Duodenal mucosa (tissue), 2 donors: ENCODE measurements around the gene ABCC1.
"Not testable (repeated sequence)": the region's sequence is repeated elsewhere in the genome, so short reads cannot be mapped to it uniquely, and the experiment has no call there.

Experiments
- H3K27ac ChIP-seq: one replicate; pipeline ENCODE4 v1.7.0; 2013; ENCODE audit warnings: low read depth, low read length
- H3K27me3 ChIP-seq, 2 donors: one replicate each; pipeline ENCODE4 v1.7.0; 2013; ENCODE audit warnings: low read length in 2 of 2, control low read depth in 1 of 2; ENCODE audit not compliant: insufficient read depth in 2 of 2, control insufficient read depth in 1 of 2
- H3K36me3 ChIP-seq, 2 donors: one replicate each; pipeline ENCODE4 v1.7.0; 2013; ENCODE audit warnings: low read length in 2 of 2, control low read depth in 1 of 2; ENCODE audit not compliant: insufficient read depth in 2 of 2, control insufficient read depth in 1 of 2
- H3K4me1 ChIP-seq, 2 donors: one replicate each; pipeline ENCODE4 v1.7.0; 2013; ENCODE audit warnings: low read length in 2 of 2, control low read depth in 1 of 2; ENCODE audit not compliant: insufficient read depth in 2 of 2, control insufficient read depth in 1 of 2
- H3K4me3 ChIP-seq, 2 donors: one replicate each; pipeline ENCODE4 v1.7.0; 2013; ENCODE audit warnings: low read length in 2 of 2, low read depth in 1 of 2
- H3K9ac ChIP-seq, 2 donors: one replicate each; pipeline ENCODE4 v1.7.0; 2013; ENCODE audit warnings: low read length in 2 of 2, low read depth in 1 of 2
- H3K9me3 ChIP-seq, 2 donors: one replicate each; pipeline ENCODE4 v1.7.0; 2013; ENCODE audit warnings: low read length in 2 of 2, control low read depth in 1 of 2; ENCODE audit not compliant: control insufficient read depth in 1 of 2

Gene ABCC1

DNA sequence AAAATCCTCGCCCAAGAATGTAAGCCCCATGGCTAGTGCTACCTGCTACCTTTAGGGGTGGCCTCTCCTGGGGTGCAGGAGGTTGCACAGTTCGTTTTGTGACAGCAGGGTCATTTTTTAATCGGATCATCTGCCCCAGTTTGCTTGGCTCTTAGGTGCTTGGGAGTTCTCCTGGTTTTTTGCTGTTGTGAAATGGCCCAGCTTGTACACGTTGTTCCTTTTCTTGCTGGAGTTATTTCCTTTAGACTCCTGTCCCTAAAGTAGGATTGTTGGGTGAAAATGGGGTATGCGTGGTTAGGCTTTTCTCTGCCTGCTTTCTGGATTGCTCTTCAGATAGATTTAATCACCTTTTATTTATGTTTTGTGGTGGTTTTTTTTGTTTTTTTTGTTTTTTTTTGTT is 25.8 kb downstream of the ABCC1 start:
- Histone ChIP-seq H3K9ac (no peak overlapping the region), H3K4me1 (peaks cover 0 to 4% of the 10 kb centered on the region in 2 donors), H3K27ac (no peak overlapping the region), H3K9me3 (peaks cover 5 to 6% of the 10 kb centered on the region in 2 donors), H3K4me3 (no peak overlapping the region), H3K36me3 (peaks cover 3 to 6% of the 10 kb centered on the region in 2 donors), H3K27me3 (no peaks in the 10 kb centered on the region)

DNA sequence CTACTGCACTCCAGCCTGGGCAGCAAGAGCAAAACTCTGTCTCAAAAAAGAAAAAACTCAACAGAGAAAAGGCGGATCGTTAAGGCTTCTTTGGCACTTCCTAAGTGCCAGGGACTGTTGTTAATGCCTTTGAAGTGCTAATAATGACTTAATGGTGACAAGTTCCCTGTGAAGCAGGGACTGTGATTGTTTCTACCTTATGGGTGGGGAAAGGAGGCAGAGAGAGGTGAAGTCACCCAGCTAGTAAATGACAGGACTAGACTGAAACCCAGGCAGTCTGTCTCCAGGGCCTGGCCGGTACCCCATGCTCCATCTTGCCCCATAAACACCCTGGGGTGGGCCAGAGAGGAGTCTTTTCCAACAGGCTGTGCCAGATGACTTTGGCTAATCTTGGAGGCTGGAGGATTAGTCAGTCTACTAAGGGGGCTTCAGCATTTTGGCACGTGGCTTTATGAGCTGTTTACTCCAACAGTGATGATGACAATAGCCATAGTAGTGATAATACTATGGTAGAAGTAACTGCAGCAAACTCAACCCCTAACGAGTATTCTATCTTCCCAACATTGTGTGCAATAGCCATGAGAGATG is 26.9 kb downstream of the ABCC1 start:
- Histone ChIP-seq H3K27me3 (no peaks in the 10 kb centered on the region), H3K9me3 (peaks cover 10 to 17% of the 10 kb centered on the region in 2 donors), H3K4me1 (peaks cover 0 to 11% of the 10 kb centered on the region in 2 donors), H3K27ac (peak overlapping the region; percentile 36), H3K36me3 (peaks cover 2 to 6% of the 10 kb centered on the region in 2 donors), H3K4me3 (no peak overlapping the region), H3K9ac (no peak overlapping the region)

DNA sequence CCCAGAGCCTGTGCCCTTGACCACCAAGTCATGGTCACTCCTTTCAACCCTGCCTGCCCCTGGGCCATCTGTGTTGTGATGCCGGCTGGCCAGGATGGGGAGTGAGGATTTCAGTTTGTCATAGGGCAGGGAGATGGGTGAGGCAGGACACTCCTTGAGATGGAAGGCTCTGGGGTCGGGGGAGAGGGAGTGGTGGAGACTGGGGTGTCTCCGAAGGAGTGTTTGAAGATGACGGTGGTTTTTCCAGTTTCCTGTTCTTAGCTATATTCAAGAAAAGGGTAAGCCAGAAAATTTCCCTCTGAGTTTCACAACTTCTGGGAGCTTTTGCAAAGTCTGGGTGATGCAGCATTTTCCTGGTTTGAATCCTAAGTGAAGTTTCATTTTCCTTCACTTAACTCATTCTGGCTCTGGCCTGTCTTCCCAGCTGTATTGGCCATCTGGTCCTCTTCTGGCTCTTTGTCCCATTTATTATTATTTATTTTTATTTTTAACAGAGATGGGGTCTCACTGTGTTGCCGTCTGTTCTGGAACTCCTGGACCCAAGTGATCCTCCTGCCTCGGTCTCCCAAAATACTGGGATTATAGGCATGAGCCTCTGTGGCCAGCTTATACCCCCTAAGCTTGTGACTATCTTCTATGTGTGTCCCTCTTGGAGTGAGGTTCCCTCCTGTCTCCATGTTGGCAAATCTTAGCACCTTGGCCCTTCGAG is 27.7 kb downstream of the ABCC1 start:
- H3K9me3 ChIP-seq: peaks cover 14 to 24% of the 10 kb centered on the region in 2 donors
- no peak overlapping the region for H3K4me3 ChIP-seq
- H3K36me3 ChIP-seq: peaks cover 3 to 5% of the 10 kb centered on the region in 2 donors
- peaks cover 0 to 11% of the 10 kb centered on the region in 2 donors for H3K4me1 ChIP-seq
- H3K27ac ChIP-seq: peak overlapping the region; percentile 36
- no peaks in the 10 kb centered on the region for H3K27me3 ChIP-seq
- H3K9ac ChIP-seq: no peak overlapping the region

DNA sequence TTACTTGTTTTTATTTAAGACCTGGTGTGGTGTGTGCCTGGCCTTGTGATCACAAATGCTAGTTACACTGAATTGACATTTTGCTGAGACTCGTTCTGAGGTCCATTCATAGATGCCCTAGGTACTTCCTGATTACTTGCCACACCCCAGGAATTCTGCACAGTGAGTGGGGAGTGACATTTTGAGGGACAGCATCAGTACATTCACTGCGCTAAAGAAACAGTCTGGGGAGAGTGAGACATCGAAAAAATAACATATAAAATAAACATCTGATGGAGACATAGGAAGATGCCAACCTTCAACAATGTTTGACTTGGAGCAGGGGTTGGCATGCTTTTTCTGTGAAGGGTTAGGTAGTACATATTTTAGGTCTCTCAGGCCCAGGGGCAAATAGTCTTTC is 30.4 kb downstream of the ABCC1 start:
- H3K4me3 ChIP-seq: no peak overlapping the region
- no peak overlapping the region for H3K27ac ChIP-seq
- peaks cover 0 to 11% of the 10 kb centered on the region in 2 donors for H3K4me1 ChIP-seq
- no peak overlapping the region for H3K9ac ChIP-seq
- peaks cover 0 to 3% of the 10 kb centered on the region in 2 donors for H3K36me3 ChIP-seq
- no peaks in the 10 kb centered on the region for H3K27me3 ChIP-seq
- peaks cover 11 to 24% of the 10 kb centered on the region in 2 donors for H3K9me3 ChIP-seq

DNA sequence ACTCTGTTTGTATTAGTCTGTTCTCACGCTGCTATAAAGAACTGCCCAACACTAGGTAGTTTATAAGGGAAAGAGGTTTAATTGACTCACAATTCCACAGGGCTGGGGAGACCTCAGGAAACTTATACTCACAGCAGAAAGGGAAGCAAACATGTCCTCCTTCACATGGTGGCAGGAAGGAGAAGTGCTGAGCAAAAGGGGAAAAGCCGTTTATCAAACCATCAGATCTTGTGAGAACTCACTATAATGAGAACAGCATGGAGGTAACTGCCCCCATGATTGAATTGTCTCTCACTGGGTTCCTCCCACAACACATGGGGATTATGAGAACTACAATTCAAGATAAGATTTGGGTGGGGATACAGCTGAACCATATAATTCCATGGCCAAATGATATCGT is 30.9 kb downstream of the ABCC1 start:
- H3K27ac ChIP-seq: no peak overlapping the region
- peaks cover 0 to 3% of the 10 kb centered on the region in 2 donors for H3K36me3 ChIP-seq
- H3K9me3 ChIP-seq: peaks cover 11 to 24% of the 10 kb centered on the region in 2 donors

DNA sequence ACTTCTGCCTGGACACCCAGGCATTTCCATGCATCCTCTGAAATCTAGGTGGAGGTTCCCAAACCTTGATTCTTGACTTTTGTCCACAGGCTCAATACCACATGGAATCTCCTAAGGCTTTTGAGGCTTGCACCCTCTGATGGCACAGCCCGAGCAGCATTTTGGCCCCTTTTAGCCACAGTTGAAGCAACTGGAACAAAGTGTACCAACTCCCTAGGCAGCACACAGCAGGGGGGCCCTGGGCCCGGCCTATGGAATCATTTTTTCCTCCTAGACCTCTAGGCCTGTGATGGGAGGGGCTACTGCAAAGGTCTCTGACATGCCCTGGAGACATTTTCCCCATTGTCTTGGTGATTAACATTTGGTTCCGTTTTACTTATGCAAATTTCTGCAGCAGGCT is 32.0 kb downstream of the ABCC1 start:
- H3K4me3 ChIP-seq: no peak overlapping the region
- H3K4me1 ChIP-seq: peaks cover 0 to 11% of the 10 kb centered on the region in 2 donors
- H3K9me3 ChIP-seq: peaks cover 11 to 24% of the 10 kb centered on the region in 2 donors
- H3K9ac ChIP-seq: no peak overlapping the region
- H3K36me3 ChIP-seq: peaks cover 0 to 3% of the 10 kb centered on the region in 2 donors
- no peaks in the 10 kb centered on the region for H3K27me3 ChIP-seq
- no peak overlapping the region for H3K27ac ChIP-seq

More for the DNA sequence above, 30.9 kb downstream of the ABCC1 start:
- Histone ChIP-seq H3K4me3 (no peak overlapping the region), H3K4me1 (peaks cover 0 to 11% of the 10 kb centered on the region in 2 donors), H3K27me3 (no peaks in the 10 kb centered on the region), H3K9ac (no peak overlapping the region)

DNA sequence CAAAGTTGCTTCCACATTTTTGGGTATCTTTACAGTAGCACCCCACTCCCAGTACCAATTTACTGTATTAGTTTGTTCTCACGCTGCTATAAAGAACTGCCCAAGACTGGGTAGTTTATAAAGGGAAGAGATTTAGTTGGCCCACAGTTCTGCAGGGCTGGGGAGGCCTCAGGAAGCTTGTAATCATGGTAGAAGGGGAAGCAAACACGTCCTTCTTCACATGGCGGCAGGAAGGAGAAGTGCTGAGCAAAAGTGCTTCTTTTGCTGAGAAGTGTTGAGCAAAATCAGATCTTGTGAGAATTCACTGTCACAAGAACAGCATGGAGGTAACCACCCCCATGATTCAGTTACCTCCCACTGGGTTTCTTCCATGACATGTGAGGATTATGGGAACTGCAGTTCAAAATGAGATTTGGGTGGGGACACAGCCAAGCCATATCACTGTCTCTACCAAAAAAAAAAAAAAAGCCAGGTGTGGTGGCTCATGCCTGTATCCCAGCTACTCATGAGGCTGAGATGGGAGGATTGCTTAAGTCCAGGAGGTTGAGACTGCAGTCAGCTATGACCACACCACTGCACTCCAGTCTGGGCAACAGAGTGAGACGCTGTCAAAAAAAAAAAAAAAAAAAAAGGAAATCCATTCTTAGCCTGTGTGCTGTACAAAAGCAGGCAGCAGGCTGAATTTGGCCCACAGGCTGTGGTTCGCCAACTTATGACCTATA is 32.9 kb downstream of the ABCC1 start:
- not testable (repeated sequence) for H3K9ac ChIP-seq, H3K27ac ChIP-seq, H3K36me3 ChIP-seq, H3K4me3 ChIP-seq, H3K27me3 ChIP-seq
- Histone ChIP-seq H3K9me3 (peaks cover 11 to 24% of the 10 kb centered on the region in 2 donors), H3K4me1 (peaks cover 0 to 11% of the 10 kb centered on the region in 2 donors)

DNA sequence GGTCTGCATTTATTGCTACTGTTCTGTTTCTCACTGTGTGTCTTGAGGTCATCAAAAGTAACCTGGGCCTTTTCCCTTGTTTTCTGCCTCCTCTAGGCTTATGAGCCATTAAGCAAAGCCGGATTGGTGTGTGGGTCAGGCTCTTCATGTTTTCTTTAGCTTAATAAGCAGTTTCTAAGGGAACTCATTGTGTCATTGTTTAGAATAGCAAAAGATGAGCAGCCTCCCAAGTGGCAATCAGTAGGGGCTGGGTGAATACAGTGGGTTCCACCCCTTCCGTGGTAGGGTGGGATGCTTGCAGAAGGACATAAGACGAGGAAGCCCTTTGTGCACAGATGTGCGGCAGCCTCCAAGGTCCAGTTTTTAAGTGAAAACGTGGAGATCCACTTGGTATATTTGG is 34.5 kb downstream of the ABCC1 start:
- Histone ChIP-seq H3K27me3 (no peaks in the 10 kb centered on the region), H3K9ac (no peak overlapping the region), H3K36me3 (peaks cover 0 to 3% of the 10 kb centered on the region in 2 donors), H3K4me3 (no peak overlapping the region), H3K9me3 (peaks cover 9 to 24% of the 10 kb centered on the region in 2 donors), H3K4me1 (peaks cover 0 to 15% of the 10 kb centered on the region in 2 donors), H3K27ac (no peak overlapping the region)

DNA sequence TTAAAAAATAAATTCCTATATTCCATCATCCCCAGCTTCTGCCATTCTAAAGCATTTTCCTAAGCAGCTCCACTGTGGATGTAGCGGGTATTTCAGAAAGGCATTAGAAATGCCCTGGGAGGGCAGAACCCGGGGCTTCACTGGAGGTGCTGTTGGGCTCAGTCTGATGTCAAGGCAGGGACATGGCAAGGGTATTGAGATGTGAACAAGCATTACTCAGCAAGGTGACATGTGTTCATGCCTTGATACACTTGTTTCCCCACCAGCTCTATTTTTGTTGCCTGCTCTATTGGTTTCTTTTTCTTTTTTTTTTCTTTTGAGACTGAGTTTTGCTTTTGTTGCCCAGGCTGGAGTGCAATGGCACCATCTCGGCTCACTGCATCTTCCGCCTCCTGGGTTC is 35.7 kb downstream of the ABCC1 start:
- H3K27ac ChIP-seq: no peak overlapping the region
- H3K9me3 ChIP-seq: peaks cover 9 to 23% of the 10 kb centered on the region in 2 donors
- no peaks in the 10 kb centered on the region for H3K27me3 ChIP-seq
- peaks cover 0 to 3% of the 10 kb centered on the region in 2 donors for H3K36me3 ChIP-seq
- H3K4me3 ChIP-seq: no peak overlapping the region
- no peak overlapping the region for H3K9ac ChIP-seq
- H3K4me1 ChIP-seq: peaks cover 0 to 11% of the 10 kb centered on the region in 2 donors

DNA sequence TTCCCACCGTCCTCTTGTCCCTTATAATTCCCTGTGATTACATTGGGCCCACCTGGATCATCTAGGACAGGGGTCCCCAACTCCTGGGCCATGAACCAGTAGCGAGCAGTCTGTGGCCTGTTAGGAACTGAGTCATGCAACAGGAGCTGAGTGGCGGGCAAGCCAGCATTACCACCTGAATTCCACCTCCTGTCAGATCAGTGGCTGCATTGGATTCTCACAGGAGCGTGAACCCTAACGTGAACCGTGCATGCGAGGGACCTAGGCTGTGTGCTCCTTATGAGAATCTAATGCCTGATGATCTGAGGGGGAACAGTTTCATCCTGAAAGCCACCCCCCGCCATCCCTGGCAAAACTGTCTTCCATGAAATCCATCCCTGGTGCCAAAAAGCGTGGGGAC is 36.8 kb downstream of the ABCC1 start:
- Histone ChIP-seq H3K4me1 (peaks cover 0 to 4% of the 10 kb centered on the region in 2 donors), H3K27ac (no peak overlapping the region), H3K27me3 (no peaks in the 10 kb centered on the region), H3K36me3 (peaks cover 0 to 2% of the 10 kb centered on the region in 2 donors), H3K4me3 (no peak overlapping the region), H3K9ac (no peak overlapping the region), H3K9me3 (peaks cover 5 to 12% of the 10 kb centered on the region in 2 donors)
